Renal cortex interstitium (tissue), 11 donors: ENCODE results near the gene NUP214. TPM values are rescaled to one million over a fixed set of nuclear protein-coding genes. Genes with fewer than 3 reads are reported as not detected.
"Not testable (repeated sequence)": the region's sequence is repeated elsewhere in the genome, so short reads cannot be mapped to it uniquely, and the experiment has no call there.

Experiments used
- DNase-seq, 11 donors: peaks; one replicate each; pipeline ENCODE4 v3.0.0-alpha.2; 2013; ENCODE audit warnings: low read depth in 9 of 11, low spot score in 4 of 11; ENCODE audit errors: extremely low read depth in 1 of 11
- polyA plus RNA-seq, 3 donors: library from polyadenylated mRNA; unstranded; fragments of 120-200 nt; gene quantifications; one replicate each; pipeline ENCODE4 v1.2.1, GENCODE V29; 2013; ENCODE audit not compliant: insufficient read length in 3 of 3

The NUP214 gene
- polyA plus RNA-seq, 3 donors = 49.3 to 68.7 (median 52.6) TPM

DNA sequence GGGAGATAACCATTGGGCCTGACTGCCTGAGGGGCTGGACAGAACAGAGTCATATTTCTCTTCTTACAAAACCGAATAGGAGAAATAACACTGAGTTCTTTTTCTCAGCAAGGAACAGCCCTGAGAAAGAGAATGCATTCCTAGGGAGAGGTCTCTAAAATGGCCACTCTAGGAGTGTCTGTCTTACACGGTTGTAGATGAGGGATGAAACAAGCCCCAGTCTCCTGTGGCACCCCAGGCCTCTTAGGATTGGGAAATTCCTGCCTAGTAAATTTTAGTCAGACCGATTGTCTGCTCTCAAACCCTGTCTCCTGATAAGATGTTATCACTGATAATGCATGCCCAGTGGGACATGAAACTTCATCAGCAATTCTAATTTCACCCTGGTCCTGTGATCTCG, 86.5 kb downstream of the NUP214 start:
- not testable (repeated sequence) for DNase-seq

- no peak for DNase-seq
Observed at GRCh38 chr9:131214286-131214856, 89.0 kb downstream of the NUP214 start.

DNA sequence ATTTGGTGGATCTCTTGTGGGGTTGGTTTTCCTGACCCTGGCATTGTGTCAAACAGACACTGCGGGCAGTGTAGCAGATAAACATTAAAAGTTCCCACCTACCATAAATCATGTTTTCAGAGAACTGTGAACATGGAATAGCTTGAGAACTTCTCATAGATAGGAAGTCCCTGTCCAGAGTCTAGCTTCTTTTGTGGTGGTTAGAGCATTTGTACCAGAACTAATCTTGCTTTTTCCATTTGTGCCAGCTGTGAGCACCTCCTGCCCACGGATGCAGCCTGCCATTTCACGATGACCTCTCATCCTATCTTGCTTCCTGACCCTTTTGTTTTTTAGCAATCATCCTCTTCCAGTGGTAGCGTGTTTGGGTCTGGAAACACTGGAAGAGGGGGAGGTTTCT, 89.5 kb downstream of the NUP214 start:
- DNase-seq = no peak

DNA sequence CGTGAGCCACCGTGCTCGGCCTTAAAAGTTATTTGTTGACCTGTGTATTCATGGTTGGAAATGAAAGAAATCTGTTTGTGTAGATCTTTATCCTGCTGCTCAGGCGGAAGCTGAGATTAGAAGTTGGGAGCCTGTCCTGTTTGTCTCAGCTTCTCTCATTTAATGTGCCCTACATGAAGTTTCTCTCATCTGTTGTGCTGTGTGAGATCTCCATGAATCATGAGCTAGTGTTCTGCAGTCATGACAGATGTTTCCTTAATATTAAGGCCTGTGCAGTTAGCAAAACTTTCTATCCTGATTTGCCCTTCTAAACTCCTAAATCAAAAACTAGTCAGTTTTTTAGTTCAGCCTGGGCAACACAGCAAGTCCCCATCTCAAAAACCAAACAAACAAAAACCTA, 91.4 kb downstream of the NUP214 start:
- no peak for DNase-seq

GRCh38 chr9:131217331-131218031, 92.1 kb downstream of the NUP214 start:
- no peak for DNase-seq

DNA sequence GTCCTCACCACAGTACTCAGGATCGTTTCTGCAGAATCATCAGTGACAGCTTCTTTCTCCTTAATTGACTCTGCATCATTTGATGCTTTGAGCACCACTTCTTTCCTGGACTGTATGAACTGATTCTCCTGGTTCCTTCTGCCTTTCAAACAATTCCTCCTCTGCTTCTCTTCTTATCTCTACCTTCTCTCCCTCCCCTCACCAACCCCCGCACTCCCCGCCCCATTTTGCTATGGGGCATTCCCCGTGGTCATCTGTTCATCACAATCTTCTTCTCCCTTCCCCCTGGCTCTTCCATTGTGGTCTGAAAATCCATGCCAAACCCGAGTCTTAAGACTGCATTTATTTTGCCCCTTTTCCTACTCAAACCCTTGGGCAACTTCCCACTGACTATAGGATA, 93.0 kb downstream of the NUP214 start:
- DNase-seq = no peak

GRCh38 chr9:131220485-131220884, 95.1 kb downstream of the NUP214 start:
- DNase-seq = no peak

GRCh38 chr9:131222460-131222859, 97.1 kb downstream of the NUP214 start:
- no peak for DNase-seq

DNA sequence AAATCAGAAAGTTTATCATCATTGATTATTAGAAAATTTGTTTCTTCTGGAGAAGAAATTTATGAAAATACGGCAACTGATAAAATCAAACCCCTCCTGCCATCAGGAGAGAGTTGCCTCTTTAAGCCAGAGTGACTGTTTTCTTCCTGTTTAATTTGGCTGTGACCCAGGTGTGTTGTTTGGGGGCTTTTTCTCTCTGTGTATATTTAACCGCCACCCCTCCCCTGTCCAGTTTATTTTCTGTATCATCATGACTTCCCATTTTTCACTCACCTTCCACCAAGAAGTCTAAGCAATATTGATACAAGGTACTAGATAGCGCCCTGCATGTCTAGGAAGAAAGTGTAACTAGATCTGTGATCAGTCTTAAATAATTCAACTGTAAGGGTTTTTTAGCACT, 100.8 kb downstream of the NUP214 start:
- DNase-seq = no peak

DNA sequence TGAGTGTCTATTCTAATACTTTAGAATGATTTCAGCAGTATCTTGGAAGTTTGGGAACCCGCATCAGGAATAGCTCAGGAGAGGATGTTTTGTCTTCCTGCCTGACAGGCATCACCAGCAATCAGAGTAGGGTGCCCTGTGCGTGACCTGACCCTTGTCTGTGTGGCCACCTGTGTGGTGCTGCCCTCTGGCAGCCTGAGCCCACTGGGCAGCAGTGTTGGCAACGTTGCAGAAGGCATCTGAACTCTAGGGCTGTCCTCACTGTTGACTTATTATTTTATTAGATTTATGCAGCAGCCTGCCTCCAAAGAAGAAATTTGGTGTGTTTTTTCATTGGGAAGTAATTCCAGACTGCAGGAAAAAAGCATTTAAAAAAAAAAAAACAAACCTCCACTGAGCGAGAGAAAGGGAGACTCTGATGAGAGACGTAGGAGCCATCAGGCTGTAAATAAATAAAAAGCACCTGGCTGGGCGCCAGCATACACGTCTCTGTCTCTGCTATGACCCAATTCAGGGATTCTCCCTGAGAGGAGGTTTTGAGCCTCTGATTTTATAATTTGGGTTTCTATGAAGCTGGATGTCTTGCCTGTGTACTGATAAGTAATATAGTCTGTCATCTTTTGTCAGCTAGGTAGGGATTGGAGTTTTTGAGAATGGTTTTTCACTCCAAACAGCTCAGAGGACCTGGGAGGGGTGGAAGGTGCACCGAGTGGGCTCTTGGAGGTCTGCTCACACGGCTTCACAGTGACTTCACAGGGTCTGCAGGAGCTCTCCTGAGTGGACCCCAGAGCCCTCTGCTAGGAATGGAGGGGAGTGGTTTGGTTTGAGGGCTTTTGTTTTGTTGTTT, 101.9 kb downstream of the NUP214 start:
- DNase-seq = no peak

DNA sequence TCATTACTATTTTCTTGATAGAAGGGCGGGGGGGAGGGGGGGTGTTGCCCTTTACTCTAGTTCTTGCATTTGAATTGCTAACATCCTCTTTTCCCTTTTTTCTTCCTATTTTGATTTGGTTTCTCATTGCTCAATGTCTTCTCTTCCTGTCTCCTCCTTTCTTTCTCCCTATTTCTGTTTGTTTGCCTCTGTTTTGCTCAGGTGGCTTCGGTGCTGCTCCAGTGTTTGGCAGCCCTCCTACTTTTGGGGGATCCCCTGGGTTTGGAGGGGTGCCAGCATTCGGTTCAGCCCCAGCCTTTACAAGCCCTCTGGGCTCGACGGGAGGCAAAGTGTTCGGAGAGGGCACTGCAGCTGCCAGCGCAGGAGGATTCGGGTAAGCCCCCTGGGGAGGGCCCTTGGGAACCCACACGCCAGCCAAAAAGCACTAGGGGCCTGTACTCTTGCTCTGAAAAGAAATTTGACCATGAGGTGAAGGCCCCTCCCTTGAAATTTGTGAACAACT, 102.6 kb downstream of the NUP214 start:
- no peak for DNase-seq

- DNase-seq = peak in 1 of 11 donors; percentile 46
Observed at GRCh38 chr9:131228988-131229387, 103.6 kb downstream of the NUP214 start.

GRCh38 chr9:131233556-131233955, 108.2 kb downstream of the NUP214 start:
- no peak for DNase-seq

DNA sequence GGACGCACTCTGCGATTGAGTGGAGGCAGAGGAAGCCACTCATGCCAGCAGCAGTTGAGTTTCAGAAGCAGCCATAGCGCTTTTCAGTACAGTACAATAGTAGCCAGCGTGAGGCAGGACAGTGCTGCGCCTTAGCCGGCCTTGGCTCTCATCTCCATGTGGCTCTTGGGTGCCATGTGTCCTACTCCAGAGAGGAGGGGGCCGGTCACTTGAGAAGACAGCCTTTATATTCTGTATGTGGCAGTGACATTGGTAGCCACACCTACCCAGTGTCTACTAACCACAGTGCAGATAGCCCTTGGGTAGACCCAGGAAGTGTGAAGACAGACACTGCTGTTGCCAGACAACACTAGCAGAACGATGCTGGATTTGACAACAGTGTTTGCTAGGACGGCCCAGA, 108.6 kb downstream of the NUP214 start:
- DNase-seq = no peak

- DNase-seq = no peak
Observed at GRCh38 chr9:131234799-131235479, 109.6 kb downstream of the NUP214 start.

- DNase-seq = no peak
Observed at GRCh38 chr9:131235480-131235851, 110.1 kb downstream of the NUP214 start.

- no peak for DNase-seq
Observed at GRCh38 chr9:131236161-131236560, 110.8 kb downstream of the NUP214 start.

- DNase-seq = no peak
Observed at GRCh38 chr9:131236761-131237160, 111.4 kb downstream of the NUP214 start.

DNA sequence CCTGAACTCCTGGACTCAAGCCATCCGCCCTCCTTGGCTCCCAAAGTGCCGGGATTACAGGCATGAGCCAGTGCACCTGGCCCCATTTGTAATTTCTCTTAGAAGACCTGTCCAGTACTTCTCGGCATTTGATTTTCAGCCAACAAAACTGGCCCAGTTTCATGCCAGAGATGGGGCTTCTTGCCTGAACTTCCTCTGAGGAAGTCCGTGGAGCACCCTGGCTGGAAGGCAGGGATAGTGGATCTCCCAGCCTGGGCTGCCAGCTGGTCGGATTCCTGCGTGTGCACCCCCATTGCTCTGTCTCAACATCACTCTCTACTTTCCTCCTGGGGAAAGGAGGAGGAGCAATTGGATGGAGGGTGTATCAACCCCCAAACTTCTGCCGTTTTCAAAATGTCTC, 111.9 kb downstream of the NUP214 start:
- no peak for DNase-seq
